ENCODE data around the gene COX7A2L.
"Not testable (repeated sequence)": the region's sequence is repeated elsewhere in the genome, so short reads cannot be mapped to it uniquely, and the experiment has no call there.

GRCh38 chr2:42393320-42393719 lies 32.3 kb upstream of the COX7A2L start:
- TF ChIP-seq, protein P1, sequence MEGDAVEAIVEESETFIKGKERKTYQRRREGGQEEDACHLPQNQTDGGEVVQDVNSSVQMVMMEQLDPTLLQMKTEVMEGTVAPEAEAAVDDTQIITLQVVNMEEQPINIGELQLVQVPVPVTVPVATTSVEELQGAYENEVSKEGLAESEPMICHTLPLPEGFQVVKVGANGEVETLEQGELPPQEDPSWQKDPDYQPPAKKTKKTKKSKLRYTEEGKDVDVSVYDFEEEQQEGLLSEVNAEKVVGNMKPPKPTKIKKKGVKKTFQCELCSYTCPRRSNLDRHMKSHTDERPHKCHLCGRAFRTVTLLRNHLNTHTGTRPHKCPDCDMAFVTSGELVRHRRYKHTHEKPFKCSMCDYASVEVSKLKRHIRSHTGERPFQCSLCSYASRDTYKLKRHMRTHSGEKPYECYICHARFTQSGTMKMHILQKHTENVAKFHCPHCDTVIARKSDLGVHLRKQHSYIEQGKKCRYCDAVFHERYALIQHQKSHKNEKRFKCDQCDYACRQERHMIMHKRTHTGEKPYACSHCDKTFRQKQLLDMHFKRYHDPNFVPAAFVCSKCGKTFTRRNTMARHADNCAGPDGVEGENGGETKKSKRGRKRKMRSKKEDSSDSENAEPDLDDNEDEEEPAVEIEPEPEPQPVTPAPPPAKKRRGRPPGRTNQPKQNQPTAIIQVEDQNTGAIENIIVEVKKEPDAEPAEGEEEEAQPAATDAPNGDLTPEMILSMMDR (IDR thresholded peaks at IDR 0.05; ENCODE audit: low read length) = not testable (repeated sequence)
- TF ChIP-seq EZH2phosphoT487 (IDR thresholded peaks at IDR 0.05; ENCODE audit: low read length); EZH2 (optimal IDR thresholded peaks at IDR 0.05; ENCODE audit: low read depth, low read length): not testable (repeated sequence)
